Activated T-helper 17 cell treated with anti-CD3 and anti-CD28 coated beads, Interleukin-2, amount 50 U/mL, for 72 hours (primary cell): ENCODE measurements around the gene IL21R. TPM values are rescaled to one million over a fixed set of nuclear protein-coding genes. Genes with fewer than 3 reads are reported as not detected.

Source experiments
- ATAC-seq: fragments of 150-1000 bp; cut with Tn5 transposase; replicated peaks from 2 replicates; pipeline ENCODE4 v1.10.0; 2021; ENCODE audit warnings: mild to moderate bottlenecking, moderate library complexity
- H3K27ac Mint-ChIP-seq: one replicate; pipeline ENCODE4 v1.8.0; 2022; ENCODE audit warnings: mixed read lengths
- H3K27me3 Mint-ChIP-seq: one replicate; pipeline ENCODE4 v1.8.0; 2022; ENCODE audit warnings: mixed read lengths
- H3K36me3 Mint-ChIP-seq: one replicate; pipeline ENCODE4 v1.8.0; 2022; ENCODE audit warnings: low read depth, mild to moderate bottlenecking, mixed read lengths
- H3K4me1 Mint-ChIP-seq: one replicate; pipeline ENCODE4 v1.8.0; 2022; ENCODE audit warnings: mixed read lengths
- H3K4me3 Mint-ChIP-seq: one replicate; pipeline ENCODE4 v1.8.0; 2022; ENCODE audit warnings: mild to moderate bottlenecking, mixed read lengths
- H3K9me3 Mint-ChIP-seq: one replicate; pipeline ENCODE4 v1.8.0; 2022; ENCODE audit warnings: mixed read lengths
- total RNA-seq, 2 donors: library from RNA; stranded (reverse); gene quantifications; one replicate each; pipeline ENCODE4 v1.2.3, GENCODE V29; 2022

Gene IL21R
- total RNA-seq, 2 donors from 2014 or later: 41.8 to 53.6 TPM

DNA sequence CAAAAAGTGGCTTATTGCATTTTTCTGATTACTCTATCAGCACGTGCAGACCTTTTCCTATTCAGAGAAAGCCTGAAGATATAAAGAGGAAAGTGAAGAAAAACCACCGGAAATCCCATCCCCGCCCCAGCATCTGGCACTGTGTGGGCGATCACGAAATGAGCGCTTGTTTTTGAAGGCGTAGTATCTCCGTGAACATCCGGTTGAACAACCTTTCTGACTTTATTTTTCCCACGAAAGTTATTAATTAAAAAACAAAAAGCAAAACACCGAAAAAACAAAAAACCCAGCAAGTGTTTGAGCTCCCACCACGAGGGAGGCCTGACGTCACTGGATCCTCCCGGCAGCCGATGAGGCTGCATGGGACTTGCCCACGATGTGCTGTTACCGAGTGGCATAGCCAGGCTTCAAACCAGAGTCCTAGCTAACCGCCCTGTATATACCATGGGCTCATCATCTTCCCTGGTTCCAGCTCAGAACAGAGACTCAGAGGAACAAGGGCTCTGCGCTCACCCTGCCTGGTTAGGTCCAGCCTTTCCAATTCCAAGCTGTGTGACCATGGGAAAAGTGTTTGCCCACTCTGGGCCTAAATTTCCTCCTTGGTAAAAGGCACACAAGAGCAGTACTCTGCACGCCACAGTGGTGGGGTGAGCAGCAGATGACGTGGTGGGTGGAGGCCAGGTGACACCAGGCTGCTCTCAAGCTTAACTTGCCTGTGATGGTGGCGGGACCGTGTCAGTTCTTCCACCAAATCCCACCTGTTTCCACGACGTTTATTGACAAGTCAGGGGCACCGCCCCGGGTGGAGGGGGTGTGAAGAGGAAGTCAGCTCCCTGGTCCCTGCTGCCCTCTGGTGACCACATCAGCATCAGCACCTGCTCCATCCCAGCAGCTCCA lies 34.3 kb upstream of the IL21R start:
- Mint-ChIP-seq H3K4me3 (peak overlapping the region; percentile 77), H3K36me3 (peaks cover 31% of the 10 kb centered on the region), H3K27me3 (no peaks in the 10 kb centered on the region)

DNA sequence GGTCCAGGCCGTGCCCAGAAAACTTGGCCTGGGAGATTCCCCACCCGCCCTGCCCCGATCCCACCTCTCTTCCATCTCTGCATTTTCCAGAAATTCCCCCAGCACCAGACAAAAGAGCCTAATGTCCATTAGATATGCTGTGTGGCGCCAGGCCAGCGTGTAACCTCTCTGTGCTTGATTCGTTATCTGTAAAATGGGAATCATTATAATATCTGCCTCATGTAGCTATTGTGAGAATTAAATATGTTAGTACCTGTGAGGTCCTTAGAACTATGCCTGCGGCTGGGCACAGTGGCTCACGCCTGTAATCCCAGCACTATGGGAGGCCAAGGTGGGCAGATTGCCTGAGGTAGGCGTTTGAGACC lies 33.6 kb upstream of the IL21R start:
- H3K9me3 Mint-ChIP-seq: peaks cover 3% of the 10 kb centered on the region
- H3K27me3 Mint-ChIP-seq: no peaks in the 10 kb centered on the region
- H3K27ac Mint-ChIP-seq: peak overlapping the region; percentile 94
- peak overlapping the region; percentile 77 for H3K4me3 Mint-ChIP-seq
- H3K36me3 Mint-ChIP-seq: peaks cover 24% of the 10 kb centered on the region
- H3K4me1 Mint-ChIP-seq: peaks cover 26% of the 10 kb centered on the region
- ATAC-seq: no peak

More for the DNA sequence above, 34.3 kb upstream of the IL21R start:
- Mint-ChIP-seq H3K4me1 (peaks cover 26% of the 10 kb centered on the region), H3K27ac (peak overlapping the region; percentile 94), H3K9me3 (peaks cover 3% of the 10 kb centered on the region)
- ATAC-seq: peak; percentile 82

DNA sequence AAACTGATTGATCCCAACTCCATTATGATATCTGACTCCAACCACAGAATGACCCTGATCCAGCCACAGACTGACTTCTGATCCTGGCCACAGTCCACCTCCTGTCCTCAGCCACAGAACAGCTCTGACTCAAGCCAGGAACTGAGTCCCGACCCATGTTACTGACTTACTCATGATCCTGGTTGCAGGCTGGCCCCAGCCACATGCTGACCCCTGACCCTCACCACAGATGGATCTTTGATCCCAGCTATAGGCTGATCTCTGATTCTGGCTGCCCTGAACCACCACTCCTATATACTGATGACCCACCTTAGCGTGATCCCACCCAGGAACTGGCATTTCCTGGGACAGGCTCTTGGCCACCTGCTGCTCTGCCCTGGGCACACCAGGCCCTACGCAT lies 32.2 kb upstream of the IL21R start:
- H3K4me3 Mint-ChIP-seq: peak overlapping the region; percentile 41
- ATAC-seq: no peak
- H3K27ac Mint-ChIP-seq: peak overlapping the region; percentile 48
- H3K36me3 Mint-ChIP-seq: peaks cover 10% of the 10 kb centered on the region
- H3K27me3 Mint-ChIP-seq: no peaks in the 10 kb centered on the region
- H3K4me1 Mint-ChIP-seq: peaks cover 26% of the 10 kb centered on the region
- peaks cover 3% of the 10 kb centered on the region for H3K9me3 Mint-ChIP-seq

DNA sequence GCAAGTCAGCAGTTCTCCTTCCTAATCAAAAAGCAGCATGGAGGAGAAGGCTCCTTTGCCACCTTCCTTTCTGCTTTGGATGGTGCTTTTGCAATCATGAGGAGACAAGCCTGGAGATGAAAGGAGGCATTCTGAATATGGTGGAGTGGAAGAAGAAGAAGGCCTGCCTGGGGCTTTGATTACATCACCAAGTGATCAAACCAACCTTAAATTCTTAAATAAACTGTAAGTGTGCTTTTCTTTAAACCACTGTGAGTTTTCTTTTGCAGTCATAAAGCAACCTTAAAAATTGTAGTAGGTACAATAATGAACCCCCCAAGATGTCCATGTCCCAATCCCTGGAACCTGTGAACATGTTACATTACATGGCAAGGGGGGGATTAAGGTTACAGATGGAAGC lies 31.7 kb upstream of the IL21R start:
- no peak for ATAC-seq
- Mint-ChIP-seq H3K27me3 (no peaks in the 10 kb centered on the region), H3K9me3 (peaks cover 3% of the 10 kb centered on the region), H3K36me3 (peaks cover 6% of the 10 kb centered on the region), H3K27ac (peak overlapping the region; percentile 48), H3K4me1 (peaks cover 26% of the 10 kb centered on the region), H3K4me3 (peak overlapping the region; percentile 41)

DNA sequence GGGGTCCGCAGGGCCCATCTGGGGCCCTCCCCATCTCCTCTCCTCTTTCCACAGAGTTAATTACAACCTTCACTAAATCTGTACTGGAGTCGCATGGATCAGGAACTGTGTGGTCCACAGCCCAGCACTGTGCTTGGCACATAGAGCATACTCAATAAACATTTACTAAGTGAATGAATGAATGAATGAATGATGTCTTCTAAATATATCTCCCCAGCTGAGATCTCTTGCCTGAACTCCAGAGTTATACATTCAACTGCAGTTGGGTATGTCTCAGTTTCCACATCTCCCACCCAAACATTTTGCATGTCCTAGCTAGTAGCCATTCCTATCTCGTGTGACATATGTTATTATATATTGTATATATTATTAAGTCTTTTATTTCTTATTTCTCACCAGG lies 28.7 kb upstream of the IL21R start:
- Mint-ChIP-seq H3K36me3 (no peaks in the 10 kb centered on the region), H3K27me3 (no peaks in the 10 kb centered on the region), H3K4me1 (peaks cover 27% of the 10 kb centered on the region), H3K4me3 (no peak overlapping the region), H3K27ac (no peak overlapping the region), H3K9me3 (peaks cover 3% of the 10 kb centered on the region)
- no peak for ATAC-seq

DNA sequence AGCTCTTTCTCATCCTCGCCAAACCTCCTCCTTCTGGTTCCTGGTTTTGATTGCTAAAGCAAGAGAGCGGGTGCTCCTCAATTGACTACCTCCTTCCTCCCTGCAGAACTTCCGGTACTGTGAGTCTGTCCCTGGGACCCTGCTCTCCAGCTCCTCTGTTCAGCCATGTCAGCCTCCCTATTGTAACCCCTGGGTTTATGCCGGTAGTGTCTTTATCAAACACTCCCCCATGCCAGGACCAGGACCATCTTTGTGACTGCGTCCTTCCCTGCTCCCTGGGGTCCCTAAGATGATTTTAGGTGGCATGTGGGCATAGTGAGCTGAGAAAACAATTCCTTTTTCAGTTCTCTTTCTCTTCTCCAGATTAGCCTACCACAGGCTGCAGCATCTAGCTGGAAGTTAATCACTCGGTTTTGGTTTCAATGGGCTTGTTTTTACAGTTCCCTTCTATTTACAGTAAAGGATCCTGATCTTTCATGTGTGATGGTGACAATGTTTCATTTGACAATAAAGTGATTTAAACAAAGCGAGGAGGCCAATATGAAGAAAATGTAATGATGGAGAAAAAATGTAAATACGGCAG lies 27.7 kb upstream of the IL21R start:
- Mint-ChIP-seq H3K27ac (no peak overlapping the region), H3K27me3 (no peaks in the 10 kb centered on the region), H3K4me3 (no peak overlapping the region), H3K9me3 (peaks cover 3% of the 10 kb centered on the region), H3K4me1 (peaks cover 30% of the 10 kb centered on the region), H3K36me3 (no peaks in the 10 kb centered on the region)
- ATAC-seq: peak; percentile 59

DNA sequence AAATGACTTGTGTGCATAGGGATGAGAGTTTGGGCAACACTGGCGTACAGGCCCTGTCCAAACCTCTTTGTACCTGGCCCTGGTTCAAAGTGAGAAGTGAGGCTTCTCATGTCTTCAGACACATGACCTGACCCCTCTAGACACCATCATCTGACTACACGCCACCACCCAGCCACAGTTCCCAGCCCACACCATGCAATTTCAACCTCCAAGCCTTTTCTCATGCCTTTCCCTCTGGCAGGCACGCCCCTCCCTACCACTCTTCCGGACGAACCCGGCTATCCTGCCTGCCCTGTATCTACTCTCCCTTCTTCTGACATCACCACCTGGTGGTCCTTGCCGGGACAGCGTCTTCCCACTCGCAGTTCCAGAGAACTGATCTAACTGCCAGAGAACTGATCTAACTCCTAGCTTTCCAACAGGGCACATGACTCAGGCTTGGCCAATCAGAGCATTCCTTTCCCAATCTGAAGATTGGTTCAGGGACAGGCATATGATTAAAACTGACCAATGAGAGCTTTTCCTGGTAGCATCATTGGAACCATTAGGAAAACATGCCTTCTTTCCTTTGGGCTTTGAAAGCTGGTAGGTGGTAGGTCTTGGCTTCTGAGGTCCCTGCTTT lies 27.1 kb upstream of the IL21R start:
- ATAC-seq: peak; percentile 57
- peaks cover 24% of the 10 kb centered on the region for H3K4me1 Mint-ChIP-seq
- H3K4me3 Mint-ChIP-seq: no peak overlapping the region
- H3K9me3 Mint-ChIP-seq: peaks cover 3% of the 10 kb centered on the region
- H3K27ac Mint-ChIP-seq: no peak overlapping the region
- H3K36me3 Mint-ChIP-seq: no peaks in the 10 kb centered on the region
- no peaks in the 10 kb centered on the region for H3K27me3 Mint-ChIP-seq

DNA sequence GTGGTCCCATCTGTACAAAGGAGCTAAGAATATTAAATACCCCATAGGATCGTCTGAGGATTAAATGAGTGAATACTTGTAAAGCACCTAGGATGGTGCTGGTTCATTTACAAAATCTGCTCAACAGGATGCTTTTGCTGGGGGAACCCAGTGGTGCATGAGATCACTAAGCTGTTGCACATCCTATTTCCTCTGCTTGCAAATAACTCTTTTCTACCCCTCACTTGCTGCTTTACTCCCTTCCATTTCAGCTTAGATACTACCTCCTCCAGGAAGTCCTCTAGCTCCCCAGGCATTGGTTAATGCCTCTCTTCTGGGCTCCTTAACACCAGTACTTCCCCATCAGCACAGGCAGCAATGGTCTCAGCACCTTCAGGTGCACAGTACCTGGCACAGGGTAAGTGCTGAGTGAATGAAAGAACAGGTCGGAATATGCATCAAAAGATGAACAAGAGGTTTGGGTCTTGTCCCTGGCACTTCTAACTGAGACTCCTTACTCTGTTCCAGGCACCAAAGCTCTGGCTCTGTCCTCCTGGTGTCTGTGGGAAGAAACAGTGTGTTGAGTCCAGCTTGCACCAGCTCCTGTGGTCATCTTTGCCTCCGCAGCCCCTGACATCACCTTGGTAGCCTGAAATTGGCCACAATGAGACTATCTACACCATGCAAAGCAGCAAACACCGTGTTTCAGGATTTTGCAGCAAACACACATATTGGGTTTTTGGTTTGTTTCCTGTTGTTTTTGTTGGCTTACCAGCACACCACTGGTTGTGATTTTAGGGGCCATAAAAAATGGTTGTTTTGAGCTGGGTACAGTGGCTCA lies 24.1 kb upstream of the IL21R start:
- peak overlapping the region; percentile 49 for H3K4me3 Mint-ChIP-seq
- no peaks in the 10 kb centered on the region for H3K36me3 Mint-ChIP-seq
- no peaks in the 10 kb centered on the region for H3K27me3 Mint-ChIP-seq
- no peak for ATAC-seq
- H3K27ac Mint-ChIP-seq: peak overlapping the region; percentile 42
- no peaks in the 10 kb centered on the region for H3K9me3 Mint-ChIP-seq
- H3K4me1 Mint-ChIP-seq: peaks cover 22% of the 10 kb centered on the region

DNA sequence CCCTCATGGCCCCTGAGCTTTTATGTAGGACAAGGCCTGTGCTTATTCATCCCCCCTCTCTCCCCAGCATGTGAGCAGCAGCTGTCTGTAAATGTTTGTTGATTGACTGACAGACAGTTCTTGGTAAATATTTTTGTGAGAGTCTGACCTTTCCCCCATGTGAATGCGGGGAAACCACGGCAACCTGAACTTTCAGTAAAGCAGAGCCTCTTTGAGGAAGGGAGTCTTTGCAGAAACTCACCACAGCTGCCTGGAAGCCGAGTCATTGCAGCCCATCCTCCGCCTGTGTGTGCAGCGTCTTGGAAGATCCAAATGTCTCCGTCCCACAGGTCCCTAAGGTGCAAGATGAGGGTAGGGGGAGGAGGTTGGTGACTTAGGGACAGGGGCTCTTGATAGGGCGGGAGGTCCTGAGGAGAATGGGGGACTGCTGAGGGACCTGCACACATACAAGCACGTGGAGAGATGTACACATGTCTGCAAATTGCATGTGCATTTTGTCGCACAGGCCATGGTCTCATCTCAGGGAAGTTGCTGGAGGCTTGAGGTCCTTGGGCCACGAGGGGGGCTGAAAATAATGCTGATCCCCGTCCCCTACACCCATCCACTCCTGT lies 23.0 kb upstream of the IL21R start:
- peaks cover 1% of the 10 kb centered on the region for H3K9me3 Mint-ChIP-seq
- peak overlapping the region; percentile 49 for H3K4me3 Mint-ChIP-seq
- ATAC-seq: peak; percentile 19
- H3K27me3 Mint-ChIP-seq: no peaks in the 10 kb centered on the region
- no peaks in the 10 kb centered on the region for H3K36me3 Mint-ChIP-seq
- peak overlapping the region; percentile 69 for H3K27ac Mint-ChIP-seq
- peaks cover 24% of the 10 kb centered on the region for H3K4me1 Mint-ChIP-seq

DNA sequence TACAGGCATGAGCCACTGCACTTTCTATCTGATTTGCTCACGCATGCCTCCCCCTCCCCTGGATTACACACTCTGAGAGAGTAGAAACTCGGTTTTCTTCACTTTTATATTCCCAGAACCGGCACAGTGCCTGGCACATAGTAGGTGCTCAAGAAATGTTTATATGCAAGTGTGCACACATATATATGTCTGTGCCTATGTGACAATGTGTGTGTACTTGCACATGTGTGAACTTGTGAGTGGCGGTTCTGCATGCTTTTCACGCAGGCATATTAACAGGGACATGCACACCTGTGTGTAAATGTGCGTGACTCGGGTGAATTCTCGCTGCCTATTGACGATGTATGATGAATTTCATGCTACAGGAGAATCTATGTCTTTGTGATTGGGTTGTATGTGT lies 22.1 kb upstream of the IL21R start:
- Mint-ChIP-seq H3K27ac (no peak overlapping the region), H3K4me1 (peaks cover 29% of the 10 kb centered on the region), H3K27me3 (no peaks in the 10 kb centered on the region), H3K4me3 (no peak overlapping the region), H3K36me3 (no peaks in the 10 kb centered on the region), H3K9me3 (peaks cover 8% of the 10 kb centered on the region)
- no peak for ATAC-seq

DNA sequence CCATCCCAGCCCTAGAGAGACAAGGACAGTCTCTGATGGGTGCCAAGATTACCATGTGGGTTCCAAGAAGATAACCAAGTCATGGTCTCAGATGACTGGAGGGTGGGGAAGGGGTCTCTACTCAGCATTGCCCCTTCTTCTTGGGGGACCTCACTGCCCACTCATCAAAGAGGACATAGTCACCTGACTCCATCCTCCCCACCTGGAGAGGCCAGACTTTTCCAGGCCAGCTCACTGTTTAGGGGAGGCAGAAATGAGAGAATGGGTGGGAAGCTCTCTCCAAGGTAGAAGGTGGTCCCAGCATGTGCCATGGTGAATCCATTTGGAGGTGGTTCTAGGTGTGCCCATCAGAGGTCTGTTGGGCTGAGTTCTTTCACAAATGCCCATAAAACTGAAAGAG lies 20.7 kb upstream of the IL21R start:
- peaks cover 8% of the 10 kb centered on the region for H3K9me3 Mint-ChIP-seq
- no peak overlapping the region for H3K4me3 Mint-ChIP-seq
- H3K4me1 Mint-ChIP-seq: peaks cover 29% of the 10 kb centered on the region
- no peak for ATAC-seq
- no peak overlapping the region for H3K27ac Mint-ChIP-seq
- H3K36me3 Mint-ChIP-seq: no peaks in the 10 kb centered on the region
- no peaks in the 10 kb centered on the region for H3K27me3 Mint-ChIP-seq

DNA sequence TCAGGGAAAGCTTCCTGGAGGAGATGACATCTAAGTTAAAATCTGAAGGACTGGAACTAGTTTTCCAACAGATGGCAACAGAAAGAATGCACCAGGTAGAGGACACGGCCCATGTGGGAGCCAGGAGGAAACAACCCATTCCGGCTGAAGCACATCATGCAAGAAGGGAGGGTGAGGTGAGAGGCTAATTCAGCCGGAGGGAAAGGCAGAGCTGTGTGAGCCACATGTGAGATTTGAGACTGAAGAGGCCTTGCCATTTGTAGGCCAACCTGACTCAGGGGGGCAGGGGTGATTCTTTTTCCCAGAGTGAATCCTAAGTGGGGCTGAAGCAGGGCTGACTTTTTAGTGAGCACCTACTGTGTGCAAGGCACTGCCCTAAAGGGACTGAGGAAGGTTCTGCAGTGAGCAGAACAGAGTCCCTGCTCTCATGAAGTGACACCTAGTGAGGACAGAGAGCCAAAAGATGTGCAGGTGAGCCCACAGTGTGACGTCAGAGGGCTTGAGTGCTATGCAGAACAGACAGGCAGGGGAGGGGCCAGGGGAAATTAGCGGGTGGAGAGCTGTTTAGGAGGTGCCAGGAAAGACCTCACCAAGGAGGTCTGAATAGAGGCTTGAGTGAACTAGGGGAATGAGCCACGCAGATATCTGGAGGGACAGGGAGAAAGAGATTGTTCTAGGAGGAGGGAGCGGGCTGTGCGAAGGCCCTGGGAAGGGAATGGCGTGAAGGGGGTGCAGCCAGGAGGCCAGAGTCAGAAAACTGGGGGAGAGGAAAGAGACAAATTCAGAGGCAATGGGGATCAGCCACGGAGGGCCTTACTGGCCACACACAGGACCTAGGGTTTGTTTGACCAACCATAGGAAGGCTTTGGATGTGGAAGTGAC lies 19.8 kb upstream of the IL21R start:
- Mint-ChIP-seq H3K4me3 (no peak overlapping the region), H3K4me1 (peaks cover 28% of the 10 kb centered on the region), H3K27me3 (no peaks in the 10 kb centered on the region)

DNA sequence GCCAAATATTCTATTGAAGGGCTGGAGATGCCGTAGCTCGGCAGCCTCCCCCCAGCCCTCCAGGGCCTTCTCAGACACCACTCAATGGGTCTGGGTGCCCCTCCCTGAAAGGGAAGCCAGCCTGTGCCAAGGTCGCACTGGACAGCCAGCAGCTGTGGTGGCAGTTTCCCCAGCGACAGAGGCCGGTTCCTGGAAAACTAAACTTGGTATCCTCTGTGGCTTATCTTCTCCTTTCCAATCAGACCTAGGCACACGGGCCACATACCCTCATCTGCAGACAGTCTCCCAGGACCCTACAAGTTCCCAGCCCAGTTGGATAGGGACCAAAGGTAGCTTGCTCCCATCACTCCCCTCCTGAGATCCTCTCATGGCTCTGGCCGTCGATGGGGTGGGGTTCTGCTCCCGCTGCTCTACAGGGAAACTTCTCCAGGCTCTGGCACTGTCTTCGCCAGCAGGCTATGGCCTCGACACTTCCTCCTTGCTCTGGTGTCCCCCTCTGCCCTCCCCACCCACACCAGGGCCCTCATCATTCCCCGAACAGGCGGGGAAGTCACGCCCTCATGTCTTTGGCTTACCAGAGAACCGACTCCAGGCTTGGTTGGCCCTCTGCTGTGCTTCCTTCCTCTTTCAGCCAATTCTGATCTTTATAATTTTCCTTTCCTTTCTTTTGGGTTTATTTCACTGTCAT lies 18.3 kb upstream of the IL21R start:
- Mint-ChIP-seq H3K4me3 (no peak overlapping the region), H3K27me3 (no peaks in the 10 kb centered on the region), H3K36me3 (no peaks in the 10 kb centered on the region), H3K9me3 (peaks cover 8% of the 10 kb centered on the region), H3K27ac (peak overlapping the region; percentile 22), H3K4me1 (peaks cover 21% of the 10 kb centered on the region)
- no peak for ATAC-seq

More for the DNA sequence above, 19.8 kb upstream of the IL21R start:
- Mint-ChIP-seq H3K27ac (peak overlapping the region; percentile 41), H3K36me3 (no peaks in the 10 kb centered on the region), H3K9me3 (peaks cover 8% of the 10 kb centered on the region)
- no peak for ATAC-seq
